Measurements from ENCODE around the gene VKORC1.

VKORC1 gene

DNA sequence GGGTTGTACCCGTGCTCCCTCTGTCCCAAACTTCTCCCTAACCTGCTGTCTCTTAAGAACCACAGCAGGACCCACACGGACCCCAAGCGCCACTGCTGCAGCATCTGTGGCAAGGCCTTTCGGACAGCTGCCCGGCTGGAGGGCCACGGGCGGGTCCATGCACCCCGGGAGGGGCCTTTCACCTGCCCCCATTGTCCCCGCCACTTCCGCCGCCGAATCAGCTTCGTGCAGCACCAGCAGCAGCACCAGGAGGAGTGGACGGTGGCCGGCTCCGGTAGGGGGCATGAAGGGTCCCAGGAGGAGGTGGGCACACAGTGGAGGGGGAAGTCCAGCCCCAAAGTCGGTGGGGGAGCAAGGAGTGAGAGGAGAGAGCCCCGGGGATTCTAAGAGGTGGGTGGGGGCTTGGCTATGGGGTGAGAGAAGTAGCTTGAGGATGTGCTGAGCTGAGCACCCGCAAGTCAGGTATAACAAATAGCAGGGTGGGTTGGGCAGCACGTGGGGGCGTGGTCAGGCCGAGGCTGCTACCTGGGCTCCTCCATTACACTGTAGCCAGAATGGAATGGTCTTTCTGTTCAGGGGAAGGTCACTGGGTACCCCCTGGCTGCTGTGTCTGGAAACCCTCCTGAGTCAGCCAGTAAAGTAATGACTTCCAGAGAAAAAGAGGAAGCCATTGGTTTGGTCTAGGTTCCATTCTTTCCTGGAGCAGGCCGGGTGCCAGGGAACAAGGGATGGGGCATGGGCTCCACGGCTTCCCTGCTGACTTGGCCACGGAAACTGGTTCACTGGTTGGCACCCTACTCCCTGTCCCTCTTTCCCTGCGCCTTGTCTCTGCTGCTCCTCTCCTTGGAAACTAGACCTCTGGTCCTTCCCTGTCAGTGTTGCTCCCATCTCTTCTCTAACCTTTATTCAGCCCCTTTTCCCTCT lies 12.9 kb downstream of the VKORC1 start:
- peak; percentile 44 to 50 (median 47) for DNase-seq

DNA sequence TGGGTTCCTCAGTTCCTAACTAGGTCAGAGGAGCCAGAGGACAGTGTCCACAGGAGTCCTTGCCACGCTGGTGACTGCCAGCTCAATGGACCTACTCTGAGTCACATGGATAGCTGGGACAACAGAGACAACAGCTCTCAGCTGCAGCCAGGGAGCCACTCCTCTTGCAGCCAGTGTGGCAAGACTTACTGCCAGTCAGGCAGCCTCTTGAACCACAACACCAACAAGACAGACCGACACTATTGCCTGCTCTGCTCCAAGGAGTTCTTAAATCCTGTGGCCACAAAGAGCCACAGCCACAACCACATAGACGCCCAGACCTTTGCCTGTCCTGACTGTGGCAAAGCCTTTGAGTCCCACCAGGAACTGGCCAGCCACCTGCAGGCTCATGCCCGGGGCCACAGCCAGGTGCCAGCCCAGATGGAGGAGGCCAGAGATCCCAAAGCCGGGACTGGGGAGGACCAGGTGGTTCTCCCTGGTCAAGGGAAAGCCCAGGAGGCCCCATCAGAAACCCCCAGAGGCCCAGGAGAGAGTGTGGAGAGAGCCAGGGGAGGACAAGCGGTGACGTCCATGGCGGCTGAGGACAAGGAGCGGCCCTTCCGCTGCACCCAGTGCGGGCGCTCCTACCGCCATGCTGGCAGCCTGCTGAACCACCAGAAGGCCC lies 13.7 kb downstream of the VKORC1 start:
- no peak for DNase-seq

DNA sequence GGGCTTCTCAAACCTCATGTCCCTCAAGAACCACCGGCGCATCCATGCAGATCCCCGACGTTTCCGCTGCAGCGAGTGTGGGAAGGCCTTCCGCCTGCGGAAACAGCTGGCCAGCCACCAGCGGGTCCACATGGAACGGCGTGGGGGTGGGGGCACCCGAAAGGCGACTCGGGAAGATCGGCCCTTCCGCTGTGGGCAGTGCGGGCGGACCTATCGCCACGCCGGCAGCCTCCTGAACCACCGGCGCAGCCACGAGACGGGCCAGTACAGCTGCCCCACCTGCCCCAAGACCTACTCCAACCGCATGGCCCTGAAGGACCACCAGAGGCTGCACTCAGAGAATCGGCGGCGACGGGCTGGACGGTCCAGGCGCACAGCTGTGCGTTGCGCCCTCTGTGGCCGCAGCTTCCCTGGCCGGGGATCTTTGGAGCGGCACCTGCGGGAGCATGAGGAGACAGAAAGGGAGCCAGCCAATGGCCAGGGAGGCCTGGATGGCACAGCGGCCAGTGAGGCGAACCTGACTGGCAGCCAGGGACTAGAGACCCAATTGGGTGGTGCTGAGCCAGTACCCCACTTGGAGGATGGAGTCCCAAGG lies 14.5 kb downstream of the VKORC1 start:
- DNase-seq: no peak

DNA sequence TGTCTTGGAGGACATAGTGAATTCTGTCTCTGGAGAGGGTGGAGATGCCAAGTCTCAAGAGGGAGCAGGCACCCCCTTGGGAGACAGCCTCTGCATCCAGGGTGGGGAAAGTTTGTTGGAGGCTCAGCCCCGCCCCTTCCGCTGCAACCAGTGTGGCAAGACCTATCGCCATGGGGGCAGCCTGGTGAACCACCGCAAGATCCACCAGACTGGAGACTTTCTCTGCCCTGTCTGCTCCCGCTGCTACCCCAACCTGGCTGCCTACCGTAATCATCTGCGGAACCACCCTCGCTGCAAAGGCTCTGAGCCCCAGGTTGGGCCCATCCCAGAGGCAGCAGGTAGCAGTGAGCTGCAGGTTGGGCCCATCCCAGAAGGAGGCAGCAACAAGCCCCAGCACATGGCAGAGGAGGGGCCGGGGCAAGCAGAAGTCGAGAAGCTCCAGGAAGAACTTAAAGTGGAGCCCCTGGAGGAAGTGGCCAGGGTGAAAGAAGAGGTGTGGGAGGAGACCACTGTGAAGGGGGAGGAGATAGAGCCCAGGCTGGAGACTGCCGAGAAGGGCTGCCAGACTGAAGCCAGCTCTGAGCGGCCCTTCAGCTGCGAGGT lies 15.2 kb downstream of the VKORC1 start:
- peak in 1 of 3 donors; percentile 15 for DNase-seq

DNA sequence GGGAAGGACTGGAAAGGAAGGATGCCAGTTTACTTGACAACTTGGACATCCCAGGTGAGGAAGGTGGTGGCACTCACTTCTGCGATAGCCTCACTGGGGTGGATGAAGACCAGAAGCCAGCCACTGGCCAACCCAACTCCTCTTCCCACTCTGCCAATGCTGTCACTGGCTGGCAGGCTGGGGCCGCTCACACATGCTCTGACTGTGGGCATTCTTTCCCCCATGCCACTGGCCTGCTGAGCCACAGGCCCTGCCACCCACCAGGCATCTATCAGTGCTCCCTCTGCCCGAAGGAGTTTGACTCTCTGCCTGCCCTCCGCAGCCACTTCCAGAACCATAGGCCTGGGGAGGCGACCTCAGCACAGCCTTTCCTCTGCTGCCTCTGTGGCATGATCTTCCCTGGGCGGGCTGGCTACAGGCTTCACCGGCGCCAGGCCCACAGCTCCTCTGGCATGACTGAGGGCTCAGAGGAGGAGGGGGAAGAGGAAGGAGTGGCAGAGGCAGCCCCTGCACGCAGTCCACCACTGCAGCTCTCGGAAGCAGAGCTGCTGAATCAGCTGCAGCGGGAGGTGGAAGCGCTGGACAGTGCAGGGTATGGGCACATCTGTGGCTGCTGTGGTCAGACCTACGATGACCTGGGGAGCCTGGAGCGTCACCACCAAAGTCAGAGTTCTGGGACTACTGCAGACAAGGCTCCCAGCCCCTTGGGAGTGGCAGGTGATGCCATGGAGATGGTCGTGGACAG lies 15.8 kb downstream of the VKORC1 start:
- DNase-seq: no peak

DNA sequence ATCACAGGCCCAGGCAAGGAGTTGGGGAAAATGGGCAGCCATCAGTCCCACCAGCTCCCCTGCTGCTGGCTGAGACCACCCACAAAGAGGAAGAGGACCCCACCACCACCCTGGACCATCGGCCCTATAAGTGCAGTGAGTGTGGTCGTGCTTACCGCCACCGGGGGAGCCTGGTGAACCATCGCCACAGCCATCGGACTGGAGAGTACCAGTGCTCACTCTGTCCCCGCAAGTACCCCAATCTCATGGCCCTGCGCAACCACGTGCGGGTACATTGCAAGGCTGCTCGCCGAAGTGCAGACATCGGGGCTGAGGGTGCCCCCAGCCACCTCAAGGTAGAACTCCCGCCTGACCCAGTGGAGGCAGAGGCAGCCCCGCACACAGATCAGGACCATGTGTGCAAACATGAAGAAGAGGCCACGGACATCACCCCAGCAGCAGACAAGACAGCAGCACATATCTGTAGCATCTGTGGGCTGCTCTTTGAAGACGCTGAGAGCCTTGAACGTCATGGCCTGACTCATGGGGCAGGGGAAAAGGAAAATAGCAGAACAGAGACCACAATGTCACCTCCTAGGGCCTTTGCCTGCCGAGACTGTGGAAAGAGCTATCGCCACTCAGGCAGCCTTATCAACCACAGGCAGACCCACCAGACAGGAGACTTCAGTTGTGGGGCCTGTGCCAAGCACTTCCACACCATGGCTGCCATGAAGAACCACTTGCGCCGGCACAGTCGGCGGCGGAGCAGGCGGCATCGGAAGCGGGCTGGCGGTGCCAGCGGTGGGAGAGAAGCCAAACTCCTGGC lies 16.8 kb downstream of the VKORC1 start:
- no peak for DNase-seq

DNA sequence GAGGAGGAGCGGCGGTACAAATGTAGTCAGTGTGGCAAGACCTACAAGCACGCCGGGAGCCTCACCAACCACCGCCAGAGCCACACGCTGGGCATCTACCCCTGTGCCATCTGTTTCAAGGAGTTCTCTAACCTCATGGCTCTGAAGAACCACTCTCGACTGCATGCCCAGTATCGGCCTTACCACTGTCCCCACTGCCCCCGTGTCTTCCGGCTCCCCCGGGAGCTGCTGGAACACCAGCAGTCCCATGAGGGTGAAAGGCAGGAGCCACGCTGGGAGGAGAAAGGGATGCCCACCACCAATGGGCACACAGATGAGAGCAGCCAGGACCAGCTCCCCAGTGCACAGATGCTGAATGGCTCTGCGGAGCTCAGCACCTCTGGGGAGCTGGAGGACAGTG lies 17.6 kb downstream of the VKORC1 start:
- DNase-seq: no peak

DNA sequence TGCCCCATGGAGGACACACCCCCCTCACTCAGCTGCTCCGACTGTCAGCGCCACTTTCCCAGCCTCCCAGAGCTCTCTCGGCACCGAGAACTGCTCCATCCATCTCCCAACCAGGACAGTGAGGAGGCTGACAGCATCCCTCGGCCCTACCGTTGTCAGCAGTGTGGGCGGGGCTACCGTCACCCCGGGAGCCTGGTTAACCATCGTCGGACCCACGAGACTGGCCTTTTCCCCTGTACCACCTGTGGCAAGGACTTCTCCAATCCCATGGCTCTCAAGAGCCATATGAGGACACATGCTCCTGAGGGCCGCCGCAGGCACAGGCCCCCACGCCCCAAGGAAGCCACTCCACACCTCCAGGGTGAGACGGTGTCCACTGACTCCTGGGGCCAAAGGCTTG lies 18.3 kb downstream of the VKORC1 start:
- no peak for DNase-seq

DNA sequence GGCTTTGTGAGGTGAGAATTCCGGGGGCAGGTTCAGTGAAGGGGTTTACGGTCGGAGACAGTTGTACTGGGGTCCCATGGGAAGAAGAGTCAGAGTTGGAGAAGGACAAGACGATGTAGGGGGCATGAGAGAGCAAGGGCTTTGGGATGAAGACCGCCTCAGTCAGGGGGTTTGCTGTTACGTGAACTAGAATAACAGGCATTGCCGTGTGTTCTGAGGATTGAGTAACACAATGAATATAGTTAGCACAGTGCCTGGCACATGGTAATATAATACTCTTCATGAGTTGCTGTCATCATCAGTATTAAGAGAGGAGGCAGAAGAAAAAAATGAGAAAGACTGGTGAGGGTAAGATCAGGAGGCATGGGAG lies 19.8 kb downstream of the VKORC1 start:
- DNase-seq: no peak

DNA sequence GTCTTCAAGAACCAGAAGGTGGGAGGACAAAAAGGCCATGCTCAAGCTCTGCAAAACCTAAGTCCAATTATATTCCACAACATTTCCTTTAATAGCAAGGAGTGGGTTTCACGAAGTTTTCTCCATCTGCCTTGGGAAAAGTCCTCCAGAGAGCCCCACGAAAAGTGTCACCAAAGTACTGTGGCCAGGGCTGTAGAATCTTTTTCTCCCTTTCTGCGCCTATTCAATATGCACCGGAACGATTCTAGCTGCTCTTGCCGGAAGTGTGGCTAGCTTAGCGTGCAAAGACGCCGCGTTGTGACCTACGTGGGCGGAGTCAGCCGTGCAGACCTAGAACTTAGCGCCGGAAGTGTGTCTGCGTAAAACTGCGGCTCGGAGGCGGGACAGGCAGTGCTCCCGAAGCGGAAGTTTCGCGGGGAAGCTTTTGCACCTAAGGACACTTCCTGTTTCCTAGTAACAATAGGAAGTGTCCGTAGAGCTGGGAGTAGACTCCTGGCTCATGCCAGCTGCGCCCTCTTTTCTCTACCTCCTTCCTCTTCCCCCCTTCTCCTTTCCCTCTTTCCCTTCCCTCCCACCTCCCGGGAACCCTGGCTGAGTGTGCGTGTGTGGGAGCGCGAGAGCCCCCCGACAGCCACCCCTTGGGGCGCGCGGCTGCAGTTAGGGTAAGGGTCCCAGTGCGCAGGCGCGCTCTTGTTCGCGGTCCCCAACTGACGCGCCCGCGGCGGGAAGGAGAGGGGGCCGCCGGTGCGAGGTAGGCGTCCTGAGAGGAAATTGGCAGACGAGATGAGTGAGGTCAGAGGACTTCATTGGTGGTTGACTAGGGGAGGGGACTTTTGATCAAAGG lies 20.4 kb downstream of the VKORC1 start, which contains the start of the genes ZNF646 and ZNF668:
TSS of gene ZNF646 (plus strand) at position 453 of the 844 bp plus-strand sequence. CDS start 1,903 bp downstream, outside the sequence.
TSS of gene ZNF668 (minus strand) at position 271 of the 844 bp plus-strand sequence. CDS start 9,781 bp downstream, outside the sequence.
- peak; percentile 99 to 100 (median 100) for DNase-seq

DNA sequence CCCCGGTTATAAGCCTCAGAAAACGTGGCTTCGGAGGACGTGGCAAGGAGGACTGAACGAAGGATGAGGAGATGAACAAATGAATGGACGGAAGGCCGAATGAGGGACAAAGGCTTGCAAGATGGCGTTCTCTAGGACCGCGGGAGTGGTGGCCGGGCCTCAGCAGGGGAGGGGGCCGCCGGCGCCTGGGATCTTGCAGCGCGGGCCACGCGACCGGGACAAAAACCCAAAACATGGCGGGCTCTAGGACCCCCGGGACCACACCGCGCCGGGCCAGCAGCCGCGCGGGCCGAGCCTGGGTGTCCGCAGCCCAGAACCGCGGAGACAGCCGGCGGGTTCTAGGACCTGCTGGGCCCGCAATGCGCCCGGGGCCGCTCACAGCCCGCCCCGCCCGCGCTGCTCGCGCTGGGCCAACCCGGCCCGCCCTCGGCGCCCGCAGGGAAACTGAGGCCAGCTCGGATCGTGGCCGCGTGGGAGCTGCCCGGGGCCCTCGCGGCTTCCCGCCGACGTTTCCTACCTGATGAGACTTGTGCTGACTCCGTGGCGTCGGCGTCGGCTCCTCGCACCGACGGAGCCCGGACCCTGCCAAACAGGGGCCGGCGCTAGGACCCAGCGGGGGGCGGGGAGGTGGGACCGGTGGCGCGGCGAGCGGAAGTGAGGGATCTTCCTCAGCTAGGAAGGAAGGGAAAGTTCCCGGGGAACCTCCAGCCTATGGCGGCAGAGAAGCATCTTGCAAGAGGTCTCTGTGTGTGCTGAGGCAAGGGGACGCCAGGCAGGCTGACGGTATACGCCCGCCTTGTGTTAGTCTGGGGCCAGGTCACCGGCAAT lies 21.2 kb downstream of the VKORC1 start:
- DNase-seq: peak; percentile 96 to 98 (median 96)

DNA sequence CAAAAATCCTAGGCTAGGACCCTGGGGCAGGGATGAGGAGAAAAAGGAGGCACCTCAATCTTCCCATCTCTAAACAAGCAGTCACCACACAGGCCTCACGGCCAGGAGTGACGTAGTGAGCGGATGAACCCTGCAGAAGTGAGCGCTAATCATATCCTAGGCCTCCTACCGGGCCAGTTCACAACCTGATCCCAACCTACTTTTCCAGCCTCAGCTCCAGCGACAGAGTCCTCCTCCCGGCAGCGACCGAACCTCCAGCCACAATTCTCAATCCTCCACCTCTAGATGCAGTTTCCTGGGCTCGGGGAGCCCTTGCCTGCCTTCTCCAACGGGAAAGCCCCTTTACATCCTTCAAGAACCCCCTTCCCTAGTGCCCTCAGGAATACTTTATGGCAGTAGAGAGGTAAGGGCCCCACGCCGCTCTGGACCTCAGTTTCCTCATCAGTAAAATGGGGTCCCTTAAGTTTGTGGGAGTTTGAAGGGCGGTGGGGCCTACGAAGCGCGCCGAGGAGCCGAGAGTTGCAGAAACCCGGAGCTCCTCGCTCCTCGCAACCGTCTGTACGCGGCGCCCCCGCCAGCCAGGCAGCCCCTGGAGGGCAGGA lies 22.0 kb downstream of the VKORC1 start:
- DNase-seq: peak in 2 of 3 donors; percentile 32 to 43

DNA sequence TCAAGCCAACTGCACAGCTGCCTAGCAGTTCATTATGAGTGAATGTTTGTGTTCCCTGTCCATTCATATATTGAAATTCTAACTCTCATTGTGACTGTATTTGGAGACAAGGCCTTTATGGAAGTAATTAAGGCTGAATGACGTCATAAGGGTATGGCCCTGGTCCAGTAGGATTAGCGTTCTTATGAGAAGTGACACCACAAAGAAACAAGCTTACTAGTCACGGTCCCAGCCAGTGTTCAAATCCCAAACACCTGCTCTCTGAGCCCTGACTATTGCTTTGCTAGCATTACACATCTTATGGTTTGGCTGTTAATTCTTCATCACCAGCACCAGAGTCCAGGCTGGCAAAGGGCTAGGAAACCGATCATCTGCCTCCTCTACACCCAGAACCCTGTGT lies 22.7 kb downstream of the VKORC1 start:
- peak; percentile 33 to 58 (median 47) for DNase-seq

DNA sequence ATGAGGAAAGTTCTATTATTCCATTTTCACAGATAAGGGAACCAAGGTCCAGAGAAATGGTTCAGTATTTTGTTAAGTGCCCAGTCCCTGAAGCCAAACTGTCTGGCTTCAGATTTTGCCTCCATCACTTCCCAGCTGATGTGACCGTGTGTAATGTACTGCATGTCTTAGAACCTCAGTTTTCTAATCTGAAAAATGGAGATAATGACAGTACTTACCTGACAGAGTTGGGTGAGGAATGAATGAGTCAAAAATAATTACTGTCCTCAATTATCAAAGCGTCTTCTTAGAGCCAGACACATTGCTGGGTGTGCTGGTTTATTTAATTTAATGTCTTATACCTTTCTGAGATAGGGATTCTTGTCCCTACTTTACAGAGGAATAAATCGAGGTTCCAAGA lies 27.3 kb downstream of the VKORC1 start:
- no peak for DNase-seq

DNA sequence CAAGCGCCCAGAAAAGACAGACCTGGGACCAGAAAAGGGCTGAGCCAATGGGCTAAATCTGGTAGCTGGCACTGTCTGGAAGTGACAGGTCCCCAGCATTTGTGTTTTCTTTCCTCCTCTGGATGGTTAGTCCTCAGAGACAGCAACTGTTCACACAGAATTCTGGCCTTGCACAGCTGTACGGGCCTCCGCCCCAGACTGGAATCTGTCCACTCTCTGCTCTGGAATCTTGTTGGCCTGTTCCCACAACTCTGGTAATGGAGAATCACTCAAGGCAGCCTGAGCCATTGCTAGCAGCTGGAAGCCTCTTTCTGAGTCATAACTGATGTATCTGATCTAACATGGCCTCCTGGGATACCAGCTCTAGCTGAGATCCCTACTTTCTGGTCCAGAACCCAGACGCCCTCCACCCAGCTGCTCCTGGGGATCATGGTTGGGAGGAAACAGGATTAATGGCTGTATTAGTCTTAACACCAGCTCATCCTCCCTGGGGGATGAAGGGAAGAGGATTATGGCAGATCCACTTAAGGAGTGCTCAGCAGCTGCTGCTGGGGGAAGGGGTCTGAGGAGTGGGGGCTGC lies 29.6 kb downstream of the VKORC1 start:
- no peak for DNase-seq

DNA sequence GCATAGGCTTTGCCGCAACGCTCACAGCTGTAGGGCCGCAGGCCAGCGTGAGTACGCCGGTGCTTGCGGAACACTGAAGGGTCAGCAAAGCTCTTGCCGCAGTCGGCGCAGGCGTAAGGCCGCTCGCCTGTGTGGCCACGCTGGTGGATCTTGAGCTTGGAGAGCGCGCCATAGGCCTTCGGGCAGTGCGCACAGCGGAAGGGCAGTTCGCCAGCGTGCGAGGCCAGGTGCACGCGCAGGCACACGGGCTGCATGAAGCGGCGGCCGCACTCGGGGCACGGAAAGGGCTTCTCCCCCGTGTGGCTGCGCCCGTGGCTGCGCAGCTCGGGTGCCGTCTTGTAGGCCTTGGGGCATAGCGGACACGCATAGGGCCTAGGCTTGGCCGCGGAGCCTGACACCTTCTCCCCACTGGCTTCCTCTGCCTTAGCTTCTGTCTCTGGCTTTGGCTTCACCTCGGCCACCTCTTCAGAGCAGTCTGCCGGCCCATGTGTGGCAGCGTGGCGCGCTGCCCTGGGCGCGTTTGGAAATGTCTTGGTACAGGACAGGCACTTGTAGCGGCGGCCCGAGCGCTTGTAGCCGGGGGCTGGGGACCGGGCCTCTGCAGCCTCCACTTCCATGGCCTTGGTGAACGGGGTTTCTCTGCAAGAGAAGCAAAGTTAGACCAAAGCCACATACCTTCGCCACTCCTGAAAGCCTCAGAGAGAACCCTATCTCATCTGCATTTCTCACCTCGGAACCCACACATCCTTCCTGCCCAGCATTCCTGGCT lies 30.6 kb downstream of the VKORC1 start:
- no peak for DNase-seq

DNA sequence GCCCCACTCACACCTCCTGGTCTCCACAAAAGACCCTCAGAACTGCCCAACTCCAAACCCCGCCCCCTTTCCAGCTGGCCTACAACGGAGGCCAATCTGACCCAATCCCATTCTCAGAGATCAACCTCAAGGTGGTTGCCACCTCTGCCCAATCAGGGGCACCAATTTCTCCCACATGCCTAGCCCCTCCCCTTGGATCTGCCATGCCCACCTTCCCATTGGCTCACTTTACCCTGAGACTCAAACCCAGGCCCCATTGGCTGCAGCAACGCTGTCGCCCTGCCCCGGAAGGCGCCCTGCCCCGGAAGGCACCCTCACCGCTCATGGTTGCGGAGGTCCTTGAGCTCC lies 31.1 kb downstream of the VKORC1 start:
- DNase-seq: no peak

DNA sequence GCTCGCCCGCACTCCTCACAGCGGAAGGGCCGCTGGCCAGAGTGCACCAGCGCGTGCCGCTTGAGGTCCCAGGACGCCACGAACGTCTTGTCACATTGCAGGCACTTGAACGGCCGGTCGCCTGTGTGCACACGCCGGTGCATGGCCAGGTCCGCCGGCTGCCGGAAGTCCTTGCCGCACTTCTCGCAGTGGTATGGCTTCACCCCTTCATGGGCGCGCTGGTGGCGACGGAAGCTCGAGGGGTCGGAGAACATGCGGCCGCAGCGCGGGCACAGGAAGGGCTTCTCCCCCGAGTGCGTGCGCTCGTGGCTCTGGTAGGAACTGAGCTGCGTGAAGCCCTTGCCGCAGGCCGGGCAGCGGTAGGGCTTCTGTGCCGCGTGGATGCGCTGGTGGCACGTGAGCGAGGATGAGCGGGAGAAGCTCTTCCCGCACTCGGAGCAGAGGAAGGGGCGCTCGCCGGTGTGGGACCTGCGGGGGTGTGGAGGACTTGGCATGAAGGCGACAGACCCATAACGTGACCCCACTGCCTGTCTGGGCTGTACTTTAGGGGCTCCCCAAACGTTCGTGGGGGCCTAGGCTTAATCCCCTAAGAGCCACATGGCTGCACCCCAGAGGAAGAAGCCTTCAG lies 32.7 kb downstream of the VKORC1 start:
- DNase-seq: no peak
